ENCODE results near the gene GOT1. TPM values are rescaled to one million over a fixed set of nuclear protein-coding genes. Genes with fewer than 3 reads are reported as not detected.

Gene GOT1
- polyA plus RNA-seq, 2 donors, result 29.6 to 57.8 TPM

- no peaks in the 10 kb centered on the region for H3K4me1 ChIP-seq (ENCODE audit: control insufficient read depth in 2 of 2, insufficient read depth in 2 of 2, low read length in 1 of 2)
- H3K4me3 ChIP-seq (ENCODE audit: low read depth in 1 of 2, low read length in 2 of 2), result no peak overlapping the region
- H3K27ac ChIP-seq (ENCODE audit: low read depth in 2 of 2, low read length in 1 of 2), result no peak overlapping the region
- no peaks in the 10 kb centered on the region for H3K9me3 ChIP-seq (ENCODE audit: control insufficient read depth in 2 of 2, insufficient read depth in 1 of 2, low read depth in 1 of 2, low read length in 1 of 2)
- H3K27me3 ChIP-seq (ENCODE audit: control insufficient read depth in 1 of 2, insufficient read depth in 2 of 2, low read length in 2 of 2), result no peaks in the 10 kb centered on the region
- WGBS, 2 donors, result 92 to 94% methylated on average over 2 of the region's 2 CpGs
- peaks cover 0 to 2% of the 10 kb centered on the region in 2 donors for H3K36me3 ChIP-seq (ENCODE audit: control insufficient read depth in 2 of 2, insufficient read depth in 2 of 2, low read length in 1 of 2)
Observed at GRCh38 chr10:99391346-99391745, 39.1 kb downstream of the GOT1 start.

GRCh38 chr10:99389729-99390480, 40.5 kb downstream of the GOT1 start:
- H3K4me1 ChIP-seq (ENCODE audit: control insufficient read depth in 2 of 2, insufficient read depth in 2 of 2, low read length in 1 of 2), result no peaks in the 10 kb centered on the region
- H3K36me3 ChIP-seq (ENCODE audit: control insufficient read depth in 2 of 2, insufficient read depth in 2 of 2, low read length in 1 of 2), result no peaks in the 10 kb centered on the region
- no peak overlapping the region for H3K4me3 ChIP-seq (ENCODE audit: low read depth in 1 of 2, low read length in 2 of 2)
- H3K9me3 ChIP-seq (ENCODE audit: control insufficient read depth in 2 of 2, insufficient read depth in 1 of 2, low read depth in 1 of 2, low read length in 1 of 2), result no peaks in the 10 kb centered on the region
- WGBS, 2 donors, result 78 to 79% methylated on average over 9 of the region's 9 CpGs
- no peak overlapping the region for H3K27ac ChIP-seq (ENCODE audit: low read depth in 2 of 2, low read length in 1 of 2)
- no peaks in the 10 kb centered on the region for H3K27me3 ChIP-seq (ENCODE audit: control insufficient read depth in 1 of 2, insufficient read depth in 2 of 2, low read length in 2 of 2)

DNA sequence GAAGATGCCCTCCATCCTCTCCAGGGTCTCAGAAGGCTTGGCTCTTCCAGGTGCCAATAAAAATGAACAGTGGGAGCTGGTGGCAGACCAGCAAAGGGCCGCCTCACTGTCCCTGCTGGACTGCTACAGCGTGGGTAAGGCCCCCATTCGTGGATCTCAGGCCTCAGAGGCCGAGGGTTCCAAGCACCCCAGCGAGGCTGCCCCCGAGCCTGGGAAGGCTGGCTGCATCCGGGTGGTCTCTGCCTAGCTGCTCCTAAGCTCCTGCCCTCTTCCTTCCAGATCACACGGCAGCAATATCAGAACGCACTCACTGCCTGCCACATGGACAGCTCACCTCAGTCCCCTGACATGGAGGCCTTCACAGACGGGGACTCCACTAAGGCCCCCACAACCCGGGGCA, 42.9 kb downstream of the GOT1 start:
- no peaks in the 10 kb centered on the region for H3K27me3 ChIP-seq (ENCODE audit: control insufficient read depth in 1 of 2, insufficient read depth in 2 of 2, low read length in 2 of 2)
- no peaks in the 10 kb centered on the region for H3K9me3 ChIP-seq (ENCODE audit: control insufficient read depth in 2 of 2, insufficient read depth in 1 of 2, low read depth in 1 of 2, low read length in 1 of 2)
- no peak overlapping the region for H3K27ac ChIP-seq (ENCODE audit: low read depth in 2 of 2, low read length in 1 of 2)
- no peaks in the 10 kb centered on the region for H3K36me3 ChIP-seq (ENCODE audit: control insufficient read depth in 2 of 2, insufficient read depth in 2 of 2, low read length in 1 of 2)
- 85 to 89% methylated on average over 11 of the region's 11 CpGs for WGBS, 2 donors
- no peaks in the 10 kb centered on the region for H3K4me1 ChIP-seq (ENCODE audit: control insufficient read depth in 2 of 2, insufficient read depth in 2 of 2, low read length in 1 of 2)
- H3K4me3 ChIP-seq (ENCODE audit: low read depth in 1 of 2, low read length in 2 of 2), result no peak overlapping the region

- H3K4me1 ChIP-seq (ENCODE audit: control insufficient read depth in 2 of 2, insufficient read depth in 2 of 2, low read length in 1 of 2), result no peaks in the 10 kb centered on the region
- 73 to 78% methylated on average over 4 of the region's 4 CpGs for WGBS, 2 donors
- no peak overlapping the region for H3K27ac ChIP-seq (ENCODE audit: low read depth in 2 of 2, low read length in 1 of 2)
- H3K27me3 ChIP-seq (ENCODE audit: control insufficient read depth in 1 of 2, insufficient read depth in 2 of 2, low read length in 2 of 2), result no peaks in the 10 kb centered on the region
- H3K4me3 ChIP-seq (ENCODE audit: low read depth in 1 of 2, low read length in 2 of 2), result no peak overlapping the region
- no peaks in the 10 kb centered on the region for H3K9me3 ChIP-seq (ENCODE audit: control insufficient read depth in 2 of 2, insufficient read depth in 1 of 2, low read depth in 1 of 2, low read length in 1 of 2)
- no peaks in the 10 kb centered on the region for H3K36me3 ChIP-seq (ENCODE audit: control insufficient read depth in 2 of 2, insufficient read depth in 2 of 2, low read length in 1 of 2)
Observed at GRCh38 chr10:99387071-99387470, 43.4 kb downstream of the GOT1 start.

GRCh38 chr10:99382176-99382575, 48.2 kb downstream of the GOT1 start:
- H3K4me1 ChIP-seq (ENCODE audit: control insufficient read depth in 2 of 2, insufficient read depth in 2 of 2, low read length in 1 of 2), result no peaks in the 10 kb centered on the region
- no peaks in the 10 kb centered on the region for H3K9me3 ChIP-seq (ENCODE audit: control insufficient read depth in 2 of 2, insufficient read depth in 1 of 2, low read depth in 1 of 2, low read length in 1 of 2)
- no peak overlapping the region for H3K27ac ChIP-seq (ENCODE audit: low read depth in 2 of 2, low read length in 1 of 2)
- 80 to 85% methylated on average over 1 of the region's 1 CpG for WGBS, 2 donors
- H3K36me3 ChIP-seq (ENCODE audit: control insufficient read depth in 2 of 2, insufficient read depth in 2 of 2, low read length in 1 of 2), result no peaks in the 10 kb centered on the region
- no peak overlapping the region for H3K4me3 ChIP-seq (ENCODE audit: low read depth in 1 of 2, low read length in 2 of 2)
- H3K27me3 ChIP-seq (ENCODE audit: control insufficient read depth in 1 of 2, insufficient read depth in 2 of 2, low read length in 2 of 2), result no peaks in the 10 kb centered on the region

DNA sequence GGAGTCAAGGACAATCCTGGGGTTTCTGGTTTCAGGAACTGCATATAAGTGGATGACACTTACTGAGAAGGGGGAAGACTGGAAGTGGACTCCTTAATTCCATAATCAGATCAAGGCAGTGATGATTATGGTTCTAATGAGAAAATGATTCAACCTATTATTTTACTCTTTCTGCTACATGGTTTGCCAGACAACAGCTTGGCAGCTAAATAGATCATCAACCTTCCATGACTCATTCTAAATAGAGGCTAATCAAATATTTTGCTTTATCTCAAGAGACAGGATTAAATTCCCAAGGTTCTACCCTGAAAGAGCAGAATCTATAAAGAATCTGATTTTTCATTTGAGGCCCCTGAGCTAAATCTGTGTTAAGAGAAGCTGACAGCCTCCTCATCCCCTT, 55.0 kb downstream of the GOT1 start:
- H3K4me1 ChIP-seq (ENCODE audit: control insufficient read depth in 2 of 2, insufficient read depth in 2 of 2, low read length in 1 of 2), result no peaks in the 10 kb centered on the region
- H3K4me3 ChIP-seq (ENCODE audit: low read depth in 1 of 2, low read length in 2 of 2), result no peak overlapping the region
- no peaks in the 10 kb centered on the region for H3K9me3 ChIP-seq (ENCODE audit: control insufficient read depth in 2 of 2, insufficient read depth in 1 of 2, low read depth in 1 of 2, low read length in 1 of 2)
- H3K27me3 ChIP-seq (ENCODE audit: control insufficient read depth in 1 of 2, insufficient read depth in 2 of 2, low read length in 2 of 2), result no peaks in the 10 kb centered on the region
- no peaks in the 10 kb centered on the region for H3K36me3 ChIP-seq (ENCODE audit: control insufficient read depth in 2 of 2, insufficient read depth in 2 of 2, low read length in 1 of 2)
- H3K27ac ChIP-seq (ENCODE audit: low read depth in 2 of 2, low read length in 1 of 2), result no peak overlapping the region

GRCh38 chr10:99374972-99375371, 55.5 kb downstream of the GOT1 start:
- Histone ChIP-seq H3K27ac (ENCODE audit: low read depth in 2 of 2, low read length in 1 of 2) (no peak overlapping the region), H3K27me3 (ENCODE audit: control insufficient read depth in 1 of 2, insufficient read depth in 2 of 2, low read length in 2 of 2) (no peaks in the 10 kb centered on the region), H3K4me3 (ENCODE audit: low read depth in 1 of 2, low read length in 2 of 2) (no peak overlapping the region), H3K9me3 (ENCODE audit: control insufficient read depth in 2 of 2, insufficient read depth in 1 of 2, low read depth in 1 of 2, low read length in 1 of 2) (no peaks in the 10 kb centered on the region), H3K4me1 (ENCODE audit: control insufficient read depth in 2 of 2, insufficient read depth in 2 of 2, low read length in 1 of 2) (no peaks in the 10 kb centered on the region), H3K36me3 (ENCODE audit: control insufficient read depth in 2 of 2, insufficient read depth in 2 of 2, low read length in 1 of 2) (no peaks in the 10 kb centered on the region)
- WGBS, 2 donors, result 68 to 76% methylated on average over 3 of the region's 3 CpGs

- Histone ChIP-seq H3K27ac (ENCODE audit: low read depth in 2 of 2, low read length in 1 of 2) (no peak overlapping the region), H3K4me3 (ENCODE audit: low read depth in 1 of 2, low read length in 2 of 2) (no peak overlapping the region), H3K27me3 (ENCODE audit: control insufficient read depth in 1 of 2, insufficient read depth in 2 of 2, low read length in 2 of 2) (no peaks in the 10 kb centered on the region), H3K36me3 (ENCODE audit: control insufficient read depth in 2 of 2, insufficient read depth in 2 of 2, low read length in 1 of 2) (no peaks in the 10 kb centered on the region), H3K9me3 (ENCODE audit: control insufficient read depth in 2 of 2, insufficient read depth in 1 of 2, low read depth in 1 of 2, low read length in 1 of 2) (no peaks in the 10 kb centered on the region), H3K4me1 (ENCODE audit: control insufficient read depth in 2 of 2, insufficient read depth in 2 of 2, low read length in 1 of 2) (no peaks in the 10 kb centered on the region)
- WGBS, 2 donors, result 50 to 65% methylated on average over 2 of the region's 2 CpGs
Observed at GRCh38 chr10:99374526-99374925, 55.9 kb downstream of the GOT1 start.

- Histone ChIP-seq H3K4me1 (ENCODE audit: control insufficient read depth in 2 of 2, insufficient read depth in 2 of 2, low read length in 1 of 2) (no peaks in the 10 kb centered on the region), H3K27ac (ENCODE audit: low read depth in 2 of 2, low read length in 1 of 2) (no peak overlapping the region), H3K27me3 (ENCODE audit: control insufficient read depth in 1 of 2, insufficient read depth in 2 of 2, low read length in 2 of 2) (no peaks in the 10 kb centered on the region), H3K9me3 (ENCODE audit: control insufficient read depth in 2 of 2, insufficient read depth in 1 of 2, low read depth in 1 of 2, low read length in 1 of 2) (no peaks in the 10 kb centered on the region), H3K36me3 (ENCODE audit: control insufficient read depth in 2 of 2, insufficient read depth in 2 of 2, low read length in 1 of 2) (no peaks in the 10 kb centered on the region), H3K4me3 (ENCODE audit: low read depth in 1 of 2, low read length in 2 of 2) (no peak overlapping the region)
- 78 to 82% methylated on average over 9 of the region's 9 CpGs for WGBS, 2 donors
Observed at GRCh38 chr10:99372546-99373271, 57.7 kb downstream of the GOT1 start.

DNA sequence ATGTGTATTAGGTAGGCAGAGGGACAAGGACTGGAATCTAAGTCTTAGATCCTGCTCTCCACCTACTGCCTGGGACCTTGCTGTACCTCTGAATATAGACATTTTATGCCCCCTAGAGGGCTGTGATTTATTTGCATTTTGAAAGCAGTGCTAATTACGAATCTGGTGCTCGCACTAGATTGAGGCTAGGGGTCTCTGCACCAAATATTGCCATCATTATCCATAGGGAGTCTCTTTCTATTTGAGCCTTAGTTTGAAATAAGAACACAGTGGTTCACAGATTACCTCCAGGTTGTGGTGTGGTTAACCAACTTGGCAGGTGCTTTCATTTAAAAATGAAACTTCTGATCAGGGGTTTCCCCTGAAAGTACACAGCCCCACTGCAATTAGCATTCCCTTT, 59.4 kb downstream of the GOT1 start:
- H3K9me3 ChIP-seq (ENCODE audit: control insufficient read depth in 2 of 2, insufficient read depth in 1 of 2, low read depth in 1 of 2, low read length in 1 of 2), result no peaks in the 10 kb centered on the region
- H3K4me1 ChIP-seq (ENCODE audit: control insufficient read depth in 2 of 2, insufficient read depth in 2 of 2, low read length in 1 of 2), result no peaks in the 10 kb centered on the region
- H3K4me3 ChIP-seq (ENCODE audit: low read depth in 1 of 2, low read length in 2 of 2), result no peak overlapping the region
- WGBS, 2 donors, result 36 to 37% methylated on average over 2 of the region's 2 CpGs
- H3K27me3 ChIP-seq (ENCODE audit: control insufficient read depth in 1 of 2, insufficient read depth in 2 of 2, low read length in 2 of 2), result no peaks in the 10 kb centered on the region
- no peaks in the 10 kb centered on the region for H3K36me3 ChIP-seq (ENCODE audit: control insufficient read depth in 2 of 2, insufficient read depth in 2 of 2, low read length in 1 of 2)
- no peak overlapping the region for H3K27ac ChIP-seq (ENCODE audit: low read depth in 2 of 2, low read length in 1 of 2)
